HCT116 (cell line): ENCODE results near the gene MEIOSIN. TPM values are rescaled to one million over a fixed set of nuclear protein-coding genes. Genes with fewer than 3 reads are reported as not detected.

Source experiments
- ATAC-seq: fragments of 200-7000 bp; cut with Tn5 transposase; 2 replicates; pipeline ENCODE4 v1.9.1; 2020; ENCODE audit warnings: mild to moderate bottlenecking, moderate library complexity
- BruUV-seq: library from RNA; stranded (reverse); fragments of 400-500 nt; replicated peaks from 2 replicates; lab custom pipeline; 2021; lab: Mats Ljungman, UMichigan
- CTCF ChIA-PET: fragments of 300-600 bp; sonication (Branson Sonifier 250); formaldehyde crosslinking; loops from one replicate; lab custom pipeline; 2021; ENCODE audit warnings: antibody characterized with exemption; lab: Charles Lee
- POLR2A ChIA-PET: fragments of 300-600, 350-600 bp; sonication (Branson Sonifier 250); formaldehyde crosslinking; loops from one replicate; lab custom pipeline; 2021; ENCODE audit warnings: antibody characterized with exemption; lab: Charles Lee
- RAD21 ChIA-PET, 2 experiments: fragments of 300-600 bp; sonication (Branson Sonifier 250); formaldehyde crosslinking; loops; one replicate each; lab custom pipeline; 2023; ENCODE audit warnings: low total read pairs in 2 of 2; ENCODE audit not compliant: uncharacterized antibody in 2 of 2, unreplicated experiment in 2 of 2, low non-redundant PET in 1 of 2; lab: Charles Lee
- DNase-seq: peaks from one replicate; pipeline ENCODE4 v3.0.0-alpha.2; 2010; ENCODE audit warnings: low read depth, low spot score
- H2AFZ ChIP-seq: fragments of 200-600 bp; shearing (Covaris generic), sonication (generic); 2 replicates; pipeline ENCODE4 v1.6.1; 2017; ENCODE audit warnings: low read depth, mixed run types, mixed read lengths, antibody characterized with exemption, low read length; ENCODE audit not compliant: poor library complexity, severe bottlenecking
- H3K27ac ChIP-seq: 2 replicates; pipeline ENCODE4 v1.5.1; 2012; ENCODE audit warnings: low read depth, low read length
- H3K27me3 ChIP-seq: fragments of 200-600 bp; sonication (generic); 2 replicates; pipeline ENCODE4 v1.6.1; 2016; ENCODE audit warnings: mixed run types, low read length, mixed read lengths; ENCODE audit not compliant: insufficient read depth
- H3K36me3 ChIP-seq, 2 experiments: fragments of 200-500 bp in 1 of 2; fragments of 200-600 bp in 1 of 2; sonication (Bioruptor generic) in 1 of 2; sonication (generic) in 1 of 2; 2 replicates each; pipeline versions ENCODE4 v1.5.1 to v1.6.1; 2014 to 2016; ENCODE audit warnings: low read length in 2 of 2, inconsistent platforms in 1 of 2, mixed read lengths in 1 of 2, mixed run types in 1 of 2; ENCODE audit not compliant: insufficient read depth in 2 of 2, control insufficient read depth in 1 of 2
- H3K4me1 ChIP-seq, 2 experiments: fragments of 200-600 bp in 1 of 2; sonication (generic) in 1 of 2; 2 replicates each; pipeline versions ENCODE4 v1.5.1 to v1.6.1; 2012 to 2017; ENCODE audit warnings: low read length in 2 of 2, inconsistent platforms in 1 of 2, mild to moderate bottlenecking in 1 of 2, mixed read lengths in 1 of 2, mixed run types in 1 of 2, moderate library complexity in 1 of 2; ENCODE audit not compliant: insufficient read depth in 2 of 2, control insufficient read depth in 1 of 2
- H3K4me2 ChIP-seq: fragments of 200-600 bp; sonication (generic); 2 replicates; pipeline ENCODE4 v1.6.1; 2017; ENCODE audit warnings: mixed run types, low read length, mixed read lengths
- H3K4me3 ChIP-seq, 2 experiments: fragments of 200-600 bp in 1 of 2; sonication (generic) in 1 of 2; replicated peaks in 1 of 2; 2 replicates each; pipeline ENCODE4 v1.5.1; 2011 to 2016; ENCODE audit warnings: low read length in 2 of 2, control low read depth in 1 of 2, low read depth in 1 of 2, mild to moderate bottlenecking in 1 of 2, mixed read lengths in 1 of 2, mixed run types in 1 of 2
- H3K79me2 ChIP-seq: fragments of 200-600 bp; sonication (generic); 2 replicates; pipeline ENCODE4 v1.6.1; 2017; ENCODE audit warnings: mild to moderate bottlenecking, mixed run types, low read length, moderate library complexity, mixed read lengths; ENCODE audit not compliant: insufficient read depth
- H3K9ac ChIP-seq: fragments of 200-600 bp; sonication (generic); 2 replicates; pipeline ENCODE4 v1.6.1; 2016; ENCODE audit warnings: low read length, mixed read lengths
- H3K9me2 ChIP-seq: fragments of 200-600 bp; sonication (generic), shearing (Covaris generic); 2 replicates; pipeline ENCODE4 v1.6.1; 2017; ENCODE audit warnings: mixed run types, mild to moderate bottlenecking, moderate library complexity; ENCODE audit not compliant: insufficient read depth
- H3K9me3 ChIP-seq, 2 experiments: fragments of 200-500 bp in 1 of 2; fragments of 200-600 bp in 1 of 2; sonication (Bioruptor generic) in 1 of 2; sonication (generic) in 1 of 2; 2 replicates each; pipeline ENCODE4 v1.6.1; 2014 to 2017; ENCODE audit warnings: low read length in 2 of 2, mixed read lengths in 2 of 2, inconsistent platforms in 1 of 2, low read depth in 1 of 2, mild to moderate bottlenecking in 1 of 2, mixed run types in 1 of 2, moderate library complexity in 1 of 2; ENCODE audit not compliant: control insufficient read depth in 1 of 2, insufficient read depth in 1 of 2
- H4K20me1 ChIP-seq: fragments of 200-600 bp; sonication (generic), shearing (Covaris generic); 2 replicates; pipeline ENCODE4 v1.6.1; 2017; ENCODE audit warnings: mixed run types, mild to moderate bottlenecking, moderate library complexity; ENCODE audit not compliant: insufficient read depth
- ELF1 ChIP-seq: IDR thresholded peaks from 2 replicates; pipeline ENCODE4 v1.6.1; 2012; ENCODE audit warnings: low read depth, borderline replicate concordance
- POLR2AphosphoS5 ChIP-seq: IDR thresholded peaks from 2 replicates; pipeline ENCODE4 v1.6.1; 2011; ENCODE audit warnings: mild to moderate bottlenecking, low read depth, low read length, moderate library complexity
- TCF7L2 ChIP-seq: IDR thresholded peaks from 2 replicates; pipeline ENCODE4 v1.7.0; 2011; ENCODE audit warnings: borderline replicate concordance, inconsistent platforms; ENCODE audit not compliant: insufficient read depth, insufficient read length; ENCODE audit errors: extremely low read depth
- YY1 ChIP-seq: IDR thresholded peaks from 2 replicates; pipeline ENCODE4 v1.6.1; 2011; ENCODE audit warnings: low read length, low read depth, moderate library complexity, mild to moderate bottlenecking; ENCODE audit not compliant: insufficient replicate concordance; ENCODE audit errors: extremely low read depth
- intact Hi-C: fragments of 100-400 bp; cut with micrococcal nuclease; formaldehyde crosslinking; loops from 2 replicates; pipeline ENCODE4 v1.10.0; 2022
- total RNA-seq: library from RNA; stranded (reverse); gene quantifications from one replicate; pipeline ENCODE4 v1.2.1, GENCODE V29; 2021; ENCODE audit not compliant: unreplicated experiment
- TF ChIP-seq, protein P1 (sequence below), 3 experiments: fragments of 200-600 bp in 1 of 3; sonication (generic) in 1 of 3; IDR thresholded peaks in 2 of 3; conservative IDR thresholded peaks in 1 of 3; 2 replicates each; pipeline ENCODE4 v1.5.1; 2012 to 2017; ENCODE audit warnings: low read depth in 2 of 3, low read length in 2 of 3, antibody characterized with exemption in 1 of 3, borderline replicate concordance in 1 of 3, control low read depth in 1 of 3, mild to moderate bottlenecking in 1 of 3, mixed read lengths in 1 of 3, mixed run types in 1 of 3, moderate library complexity in 1 of 3; ENCODE audit not compliant: insufficient read depth in 1 of 3
- TF ChIP-seq, protein P2 (sequence below): IDR thresholded peaks from 2 replicates; pipeline ENCODE4 v1.6.1; 2012
- TF ChIP-seq, protein P3 (sequence below): IDR thresholded peaks from 2 replicates; pipeline ENCODE4 v1.6.1; 2011; ENCODE audit warnings: mild to moderate bottlenecking, low read length, moderate library complexity; ENCODE audit not compliant: insufficient replicate concordance; ENCODE audit errors: extremely low read depth
- TF ChIP-seq, protein P4 (sequence below): IDR thresholded peaks from 2 replicates; pipeline ENCODE4 v1.6.1; 2012

The MEIOSIN gene
- total RNA-seq, 1 experiment from 2014 or later: 2.1 TPM

DNA sequence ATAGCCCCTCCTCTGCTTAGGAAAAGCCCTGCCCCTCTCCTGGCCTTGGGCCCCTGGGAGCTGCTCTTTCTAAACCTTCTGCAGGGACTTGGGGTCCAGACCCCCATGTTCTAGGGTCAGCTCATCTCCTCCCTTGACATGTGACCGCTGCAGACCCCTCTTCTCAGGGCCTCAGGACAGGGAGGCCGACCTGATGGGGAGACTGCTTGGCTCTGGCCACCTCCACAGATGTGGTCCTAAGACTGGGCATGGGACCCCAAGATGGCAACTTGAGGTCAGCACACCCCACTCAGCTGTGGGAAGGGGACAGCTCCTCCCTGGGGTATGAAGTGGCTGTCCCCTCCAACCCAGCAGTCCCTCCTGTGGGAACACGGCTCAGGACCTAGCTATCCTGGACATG is 39.7 kb downstream of the MEIOSIN start:
- Histone ChIP-seq H3K4me1 (peaks cover 7 to 26% of the 10 kb centered on the region in 2 experiments), H4K20me1 (no peaks in the 10 kb centered on the region), H3K9me3 (no peaks in the 10 kb centered on the region), H3K4me2 (no peak overlapping the region), H3K4me3 (no peak overlapping the region), H3K9ac (no peak overlapping the region), H3K79me2 (no peaks in the 10 kb centered on the region), H3K9me2 (no peaks in the 10 kb centered on the region), H3K27me3 (no peaks in the 10 kb centered on the region), H3K36me3 (peaks cover 0 to 10% of the 10 kb centered on the region in 2 experiments; a peak in 3 of 4 replicates), H2AFZ (no peak overlapping the region), H3K27ac (no peak overlapping the region)
- no peak for TF ChIP-seq ELF1
- TF ChIP-seq, protein P1, sequence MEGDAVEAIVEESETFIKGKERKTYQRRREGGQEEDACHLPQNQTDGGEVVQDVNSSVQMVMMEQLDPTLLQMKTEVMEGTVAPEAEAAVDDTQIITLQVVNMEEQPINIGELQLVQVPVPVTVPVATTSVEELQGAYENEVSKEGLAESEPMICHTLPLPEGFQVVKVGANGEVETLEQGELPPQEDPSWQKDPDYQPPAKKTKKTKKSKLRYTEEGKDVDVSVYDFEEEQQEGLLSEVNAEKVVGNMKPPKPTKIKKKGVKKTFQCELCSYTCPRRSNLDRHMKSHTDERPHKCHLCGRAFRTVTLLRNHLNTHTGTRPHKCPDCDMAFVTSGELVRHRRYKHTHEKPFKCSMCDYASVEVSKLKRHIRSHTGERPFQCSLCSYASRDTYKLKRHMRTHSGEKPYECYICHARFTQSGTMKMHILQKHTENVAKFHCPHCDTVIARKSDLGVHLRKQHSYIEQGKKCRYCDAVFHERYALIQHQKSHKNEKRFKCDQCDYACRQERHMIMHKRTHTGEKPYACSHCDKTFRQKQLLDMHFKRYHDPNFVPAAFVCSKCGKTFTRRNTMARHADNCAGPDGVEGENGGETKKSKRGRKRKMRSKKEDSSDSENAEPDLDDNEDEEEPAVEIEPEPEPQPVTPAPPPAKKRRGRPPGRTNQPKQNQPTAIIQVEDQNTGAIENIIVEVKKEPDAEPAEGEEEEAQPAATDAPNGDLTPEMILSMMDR (IDR thresholded peaks at IDR 0.05 in 2 of 3, conservative IDR thresholded peaks at IDR 0.05 in 1 of 3; ENCODE audit: borderline replicate concordance in 1 of 3, insufficient read depth in 1 of 3, low read depth in 2 of 3, low read length in 2 of 3): no peak
- no peak for TF ChIP-seq YY1
- TF ChIP-seq, protein P2, sequence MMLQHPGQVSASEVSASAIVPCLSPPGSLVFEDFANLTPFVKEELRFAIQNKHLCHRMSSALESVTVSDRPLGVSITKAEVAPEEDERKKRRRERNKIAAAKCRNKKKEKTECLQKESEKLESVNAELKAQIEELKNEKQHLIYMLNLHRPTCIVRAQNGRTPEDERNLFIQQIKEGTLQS: no peak
- TF ChIP-seq TCF7L2: no peak
- no peak for TF ChIP-seq POLR2AphosphoS5
- TF ChIP-seq, protein P3, sequence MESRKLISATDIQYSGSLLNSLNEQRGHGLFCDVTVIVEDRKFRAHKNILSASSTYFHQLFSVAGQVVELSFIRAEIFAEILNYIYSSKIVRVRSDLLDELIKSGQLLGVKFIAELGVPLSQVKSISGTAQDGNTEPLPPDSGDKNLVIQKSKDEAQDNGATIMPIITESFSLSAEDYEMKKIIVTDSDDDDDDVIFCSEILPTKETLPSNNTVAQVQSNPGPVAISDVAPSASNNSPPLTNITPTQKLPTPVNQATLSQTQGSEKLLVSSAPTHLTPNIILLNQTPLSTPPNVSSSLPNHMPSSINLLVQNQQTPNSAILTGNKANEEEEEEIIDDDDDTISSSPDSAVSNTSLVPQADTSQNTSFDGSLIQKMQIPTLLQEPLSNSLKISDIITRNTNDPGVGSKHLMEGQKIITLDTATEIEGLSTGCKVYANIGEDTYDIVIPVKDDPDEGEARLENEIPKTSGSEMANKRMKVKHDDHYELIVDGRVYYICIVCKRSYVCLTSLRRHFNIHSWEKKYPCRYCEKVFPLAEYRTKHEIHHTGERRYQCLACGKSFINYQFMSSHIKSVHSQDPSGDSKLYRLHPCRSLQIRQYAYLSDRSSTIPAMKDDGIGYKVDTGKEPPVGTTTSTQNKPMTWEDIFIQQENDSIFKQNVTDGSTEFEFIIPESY: no peak
- TF ChIP-seq, protein P4, sequence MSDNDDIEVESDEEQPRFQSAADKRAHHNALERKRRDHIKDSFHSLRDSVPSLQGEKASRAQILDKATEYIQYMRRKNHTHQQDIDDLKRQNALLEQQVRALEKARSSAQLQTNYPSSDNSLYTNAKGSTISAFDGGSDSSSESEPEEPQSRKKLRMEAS: no peak
- no peak for ATAC-seq
- no peak for DNase-seq
- intact Hi-C loops: loop anchor here (10.0 kb wide), 1 partner anchor 678 kb away; the partner anchor contains the start of gene PPP1R37
- BruUV-seq: no TSS peak
- ChIA-PET POLR2A (no interaction called here), CTCF (no interaction called here), RAD21 (interaction anchor here in 1 of 2 experiments (0.6 kb wide), 1 partner anchor 306 kb away, joined by 3 read pairs; no protein-coding TSS in a partner anchor)
